COLO668 (cell line): ENCODE data around the gene TP53TG3E.
"Not testable (repeated sequence)": the region's sequence is repeated elsewhere in the genome, so short reads cannot be mapped to it uniquely, and the experiment has no call there.

Experiments
- DNase-seq: peaks from one replicate; lab custom pipeline; 2025; ENCODE audit not compliant: unreplicated experiment; lab: John Stamatoyannopoulos, UW

Gene TP53TG3E, protein sequence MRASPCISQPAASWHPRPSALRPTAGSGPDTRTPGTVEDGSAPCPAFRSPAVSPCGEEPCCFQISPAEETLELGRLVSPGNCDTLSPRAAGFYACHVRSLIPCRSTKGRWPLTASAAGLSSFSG

DNA sequence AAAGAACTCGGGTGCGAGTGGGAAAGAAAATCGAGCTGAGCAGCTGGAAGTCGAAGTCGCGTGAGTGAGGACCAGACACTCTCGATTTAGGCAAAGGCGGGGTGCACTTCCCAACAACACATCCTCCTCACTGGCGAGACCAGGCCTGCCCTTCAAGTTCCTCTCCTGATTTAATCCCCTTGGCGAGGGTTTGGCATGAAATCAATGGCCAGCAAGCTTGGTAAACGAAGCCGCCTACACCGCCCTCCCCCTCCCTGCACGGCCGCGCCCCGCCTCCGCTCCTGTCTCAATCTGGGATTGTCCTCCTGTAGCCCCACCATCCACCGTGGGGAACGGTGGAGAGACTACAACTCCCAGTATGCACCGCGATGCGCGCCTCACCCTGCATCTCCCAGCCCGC lies at the start of gene TP53TG3E:
Gene TP53TG3E, plus strand, starts transcription at position 301 of the 400 bp plus-strand sequence. Its CDS starts 68 bp downstream, at position 369.
- not testable (repeated sequence) for DNase-seq

DNA sequence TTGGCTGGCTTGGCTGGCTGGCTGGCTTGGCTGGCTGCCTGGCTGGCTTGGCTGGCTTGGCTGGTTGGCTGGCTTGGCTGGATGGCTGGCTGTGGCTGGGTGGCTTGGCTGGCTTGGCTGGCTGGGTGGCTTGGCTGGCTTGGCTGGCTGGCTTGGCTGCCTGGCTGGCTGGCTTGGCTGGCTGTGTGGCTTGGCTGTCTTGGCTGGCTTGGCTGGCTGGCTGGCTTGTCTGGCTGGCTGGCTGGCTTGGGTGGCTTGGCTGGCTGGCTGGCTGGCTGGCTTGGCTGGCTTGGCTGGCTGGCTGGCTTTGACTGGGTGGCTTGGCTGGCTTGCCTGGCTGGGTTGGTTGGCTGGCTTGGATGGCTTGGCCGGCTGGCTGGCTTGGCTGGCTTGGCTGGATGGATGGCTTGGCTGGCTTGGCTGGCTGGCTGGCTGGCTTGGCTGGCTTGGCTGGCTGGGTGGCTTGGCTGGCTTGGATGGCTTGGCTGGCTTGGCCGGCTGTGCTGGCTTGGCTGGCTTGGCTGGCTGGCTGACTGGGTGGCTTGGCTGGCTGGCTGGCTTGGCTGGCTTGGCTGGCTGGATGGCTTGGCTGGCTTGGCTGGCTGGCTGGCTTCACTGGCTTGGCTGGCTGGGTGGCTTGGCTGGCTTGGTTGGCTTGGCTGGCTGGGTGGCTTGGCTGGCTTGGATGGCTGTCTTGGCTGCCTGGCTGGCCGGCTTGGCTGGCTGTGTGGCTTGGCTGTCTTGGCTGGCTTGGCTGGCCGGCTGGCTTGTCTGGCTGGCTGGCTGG lies 32.3 kb downstream of the TP53TG3E start:
- not testable (repeated sequence) for DNase-seq

DNA sequence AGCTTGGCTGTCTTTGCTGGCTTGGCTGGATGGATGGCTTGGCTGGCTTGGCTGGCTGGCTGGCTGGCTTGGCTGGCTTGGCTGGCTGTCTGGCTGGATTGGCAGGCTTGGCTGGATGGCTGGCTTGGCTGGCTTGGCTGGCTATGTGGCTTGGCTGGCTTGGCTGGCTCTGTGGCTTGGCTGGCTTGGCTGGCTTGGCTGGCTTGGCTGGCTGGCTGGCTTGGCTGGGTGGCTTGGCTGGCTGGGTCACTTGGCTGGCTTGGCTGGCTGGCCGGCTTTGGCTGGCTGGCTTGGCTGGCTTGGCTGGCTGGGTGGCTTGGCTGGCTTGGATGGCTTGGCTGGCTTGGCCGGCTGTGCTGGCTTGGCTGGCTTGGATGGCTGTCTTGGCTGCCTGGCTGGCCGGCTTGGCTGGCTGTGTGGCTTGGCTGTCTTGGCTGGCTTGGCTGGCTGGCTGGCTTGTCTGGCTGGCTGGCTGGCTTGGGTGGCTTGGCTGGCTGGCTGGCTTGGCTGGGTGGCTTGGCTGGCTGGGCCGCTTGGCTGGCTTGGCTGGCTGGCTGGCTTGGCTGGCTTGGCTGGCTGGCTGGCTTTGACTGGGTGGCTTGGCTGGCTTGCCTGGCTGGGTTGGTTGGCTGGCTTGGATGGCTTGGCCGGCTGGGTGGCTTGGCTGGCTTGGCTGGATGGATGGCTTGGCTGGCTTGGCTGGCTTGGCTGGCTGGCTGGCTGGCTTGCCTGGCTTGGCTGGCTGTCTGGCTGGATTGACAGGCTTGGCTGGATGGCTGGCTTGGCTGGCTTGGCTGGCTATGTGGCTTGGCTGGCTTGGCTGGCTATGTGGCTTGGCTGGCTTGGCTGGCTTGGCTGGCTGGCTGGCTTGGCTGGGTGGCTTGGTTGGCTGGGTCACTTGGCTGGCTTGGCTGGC lies 33.8 kb downstream of the TP53TG3E start:
- DNase-seq = not testable (repeated sequence)

DNA sequence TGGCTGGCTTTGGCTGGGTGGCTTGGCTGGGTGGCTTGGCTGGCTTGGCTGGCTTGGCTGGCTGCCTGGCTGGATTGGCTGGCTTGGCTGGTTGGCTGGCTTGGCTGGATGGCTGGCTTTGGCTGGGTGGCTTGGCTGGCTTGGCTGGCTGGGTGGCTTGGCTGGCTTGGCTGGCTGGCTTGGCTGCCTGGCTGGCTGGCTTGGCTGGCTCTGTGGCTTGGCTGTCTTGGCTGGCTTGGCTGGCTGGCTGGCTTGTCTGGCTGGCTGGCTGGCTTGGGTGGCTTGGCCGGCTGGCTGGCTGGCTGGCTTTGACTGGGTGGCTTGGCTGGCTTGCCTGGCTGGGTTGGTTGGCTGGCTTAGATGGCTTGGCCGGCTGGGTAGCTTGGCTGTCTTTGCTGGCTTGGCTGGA lies 34.4 kb downstream of the TP53TG3E start:
- DNase-seq = not testable (repeated sequence)

DNA sequence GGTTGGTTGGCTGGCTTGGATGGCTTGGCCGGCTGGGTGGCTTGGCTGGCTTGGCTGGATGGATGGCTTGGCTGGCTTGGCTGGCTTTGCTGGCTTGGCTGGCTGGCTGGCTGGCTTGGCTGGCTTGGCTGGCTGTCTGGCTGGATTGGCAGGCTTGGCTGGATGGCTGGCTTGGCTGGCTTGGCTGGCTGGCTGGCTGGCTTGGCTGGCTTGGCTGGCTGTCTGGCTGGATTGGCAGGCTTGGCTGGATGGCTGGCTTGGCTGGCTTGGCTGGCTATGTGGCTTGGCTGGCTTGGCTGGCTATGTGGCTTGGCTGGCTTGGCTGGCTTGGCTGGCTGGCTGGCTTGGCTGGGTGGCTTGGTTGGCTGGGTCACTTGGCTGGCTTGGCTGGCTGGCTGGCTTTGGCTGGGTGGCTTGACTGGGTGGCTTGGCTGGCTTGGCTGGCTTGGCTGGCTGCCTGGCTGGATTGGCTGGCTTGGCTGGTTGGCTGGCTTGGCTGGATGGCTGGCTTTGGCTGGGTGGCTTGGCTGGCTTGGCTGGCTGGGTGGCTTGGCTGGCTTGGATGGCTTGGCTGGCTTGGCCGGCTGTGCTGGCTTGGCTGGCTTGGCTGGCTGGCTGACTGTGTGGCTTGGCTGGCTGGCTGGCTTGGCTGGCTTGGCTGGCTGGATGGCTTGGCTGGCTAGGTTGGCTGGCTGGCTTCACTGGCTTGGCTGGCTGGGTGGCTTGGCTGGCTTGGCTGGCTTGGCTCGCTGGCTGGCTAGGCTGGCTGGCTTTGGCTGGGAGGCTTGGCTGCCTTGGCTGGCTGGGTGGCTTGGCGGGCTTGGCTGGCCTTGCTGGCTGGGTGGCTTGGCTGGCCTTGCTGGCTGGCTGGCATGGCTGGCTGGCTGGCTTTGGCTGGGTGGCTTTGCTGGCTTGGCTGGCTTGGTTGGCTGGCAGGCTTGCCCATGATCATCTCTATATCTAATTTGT lies 35.3 kb downstream of the TP53TG3E start:
- DNase-seq = not testable (repeated sequence)
